Measurements from ENCODE around the gene PDZD8.

DNA sequence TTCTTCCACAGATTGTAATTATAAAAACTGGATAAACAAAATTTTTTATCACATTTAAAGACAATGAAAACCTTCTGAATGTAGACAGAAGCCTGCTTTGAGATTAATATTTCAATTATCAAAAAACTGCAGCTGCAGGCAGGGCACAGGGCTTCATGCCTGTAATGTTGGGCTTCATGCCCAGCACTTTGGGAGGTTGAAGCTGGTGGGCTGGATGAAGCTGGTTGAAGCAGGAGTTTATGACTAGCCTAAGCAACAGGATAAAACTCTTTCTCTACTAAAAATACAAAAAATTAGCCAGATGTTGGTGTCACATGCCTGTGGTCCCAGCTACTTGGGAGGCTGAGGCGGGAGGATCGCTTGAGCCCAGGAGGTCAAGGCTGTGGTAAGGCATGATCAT lies 41.2 kb downstream of the PDZD8 start:
- TF ChIP-seq, protein P1, sequence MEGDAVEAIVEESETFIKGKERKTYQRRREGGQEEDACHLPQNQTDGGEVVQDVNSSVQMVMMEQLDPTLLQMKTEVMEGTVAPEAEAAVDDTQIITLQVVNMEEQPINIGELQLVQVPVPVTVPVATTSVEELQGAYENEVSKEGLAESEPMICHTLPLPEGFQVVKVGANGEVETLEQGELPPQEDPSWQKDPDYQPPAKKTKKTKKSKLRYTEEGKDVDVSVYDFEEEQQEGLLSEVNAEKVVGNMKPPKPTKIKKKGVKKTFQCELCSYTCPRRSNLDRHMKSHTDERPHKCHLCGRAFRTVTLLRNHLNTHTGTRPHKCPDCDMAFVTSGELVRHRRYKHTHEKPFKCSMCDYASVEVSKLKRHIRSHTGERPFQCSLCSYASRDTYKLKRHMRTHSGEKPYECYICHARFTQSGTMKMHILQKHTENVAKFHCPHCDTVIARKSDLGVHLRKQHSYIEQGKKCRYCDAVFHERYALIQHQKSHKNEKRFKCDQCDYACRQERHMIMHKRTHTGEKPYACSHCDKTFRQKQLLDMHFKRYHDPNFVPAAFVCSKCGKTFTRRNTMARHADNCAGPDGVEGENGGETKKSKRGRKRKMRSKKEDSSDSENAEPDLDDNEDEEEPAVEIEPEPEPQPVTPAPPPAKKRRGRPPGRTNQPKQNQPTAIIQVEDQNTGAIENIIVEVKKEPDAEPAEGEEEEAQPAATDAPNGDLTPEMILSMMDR (IDR thresholded peaks at IDR 0.05; ENCODE audit: low read length), result no peak
- TF ChIP-seq EZH2 (IDR thresholded peaks at IDR 0.05; ENCODE audit: borderline replicate concordance, low read length), result no peak

Data from OCI-LY1 (cell line).